HTERT RPE-1 (cell line): Measurements from ENCODE around the gene PIGV.
"Not testable (repeated sequence)": the region's sequence is repeated elsewhere in the genome, so short reads cannot be mapped to it uniquely, and the experiment has no call there.

Source experiments
- in situ Hi-C: fragments of 300-500 bp; cut with MboI; formaldehyde crosslinking; loops from 4 replicates; pipeline ENCODE4 v1.14.3; 2020; ENCODE audit warnings: low sequenced_read_pairs

PIGV gene

GRCh38 chr1:26831546-26832248 is 43.9 kb downstream of the PIGV start:
- in situ Hi-C loops: no loop called here

- in situ Hi-C loops: no loop called here
Measured at GRCh38 chr1:26832249-26832960, 44.7 kb downstream of the PIGV start.

- in situ Hi-C loops: no loop called here
Measured at GRCh38 chr1:26833432-26834405, 46.0 kb downstream of the PIGV start.

- in situ Hi-C loops: not testable (repeated sequence)
Measured at GRCh38 chr1:26837665-26838064, 49.9 kb downstream of the PIGV start.

GRCh38 chr1:26838474-26839338 is 51.0 kb downstream of the PIGV start:
- in situ Hi-C loops: no loop called here

GRCh38 chr1:26839339-26839722 is 51.6 kb downstream of the PIGV start:
- in situ Hi-C loops: no loop called here

GRCh38 chr1:26839779-26840178 is 52.0 kb downstream of the PIGV start:
- in situ Hi-C loops: no loop called here

- in situ Hi-C loops: no loop called here
Measured at GRCh38 chr1:26844424-26845196, 56.9 kb downstream of the PIGV start.

GRCh38 chr1:26847826-26848225 is 60.1 kb downstream of the PIGV start:
- in situ Hi-C loops: not testable (repeated sequence)
